GM12865 (cell line): Measurements from ENCODE around the gene DOCK8.

Experiments used
- DNase-seq: peaks from one replicate; pipeline ENCODE4 v3.0.0; 2010; ENCODE audit warnings: low read depth
- H3K4me3 ChIP-seq: 2 replicates; pipeline ENCODE4 v1.5.1; 2011; ENCODE audit warnings: mild to moderate bottlenecking, low read depth, low read length, control low read depth
- CTCF ChIP-seq: IDR thresholded peaks from 2 replicates; pipeline ENCODE4 v1.5.1; 2011; ENCODE audit warnings: low read length, control low read depth, low read depth, inconsistent platforms; ENCODE audit not compliant: insufficient read depth; ENCODE audit errors: missing control alignments

DOCK8 gene

GRCh38 chr9:237141-237857 is 22.6 kb downstream of the DOCK8 start:
- DNase-seq, result no peak
- H3K4me3 ChIP-seq, result no peak overlapping the region
- no peak for TF ChIP-seq CTCF

- no peak for DNase-seq
- no peak overlapping the region for H3K4me3 ChIP-seq
- no peak for TF ChIP-seq CTCF
Measured at GRCh38 chr9:237858-238345, 23.2 kb downstream of the DOCK8 start.

- no peak overlapping the region for H3K4me3 ChIP-seq
- no peak for TF ChIP-seq CTCF
- peak; percentile 32 for DNase-seq
Measured at GRCh38 chr9:242461-243080, 27.9 kb downstream of the DOCK8 start.

GRCh38 chr9:248278-248961 is 33.8 kb downstream of the DOCK8 start:
- no peak for TF ChIP-seq CTCF

GRCh38 chr9:249025-249424 is 34.4 kb downstream of the DOCK8 start:
- DNase-seq, result no peak
- H3K4me3 ChIP-seq, result no peak overlapping the region
- no peak for TF ChIP-seq CTCF

More at GRCh38 chr9:248278-248961, 33.8 kb downstream of the DOCK8 start:
- no peak for DNase-seq
- H3K4me3 ChIP-seq, result no peak overlapping the region

- no peak for TF ChIP-seq CTCF
- H3K4me3 ChIP-seq, result no peak overlapping the region
- no peak for DNase-seq
Measured at GRCh38 chr9:250039-250438, 35.4 kb downstream of the DOCK8 start.
